Central memory CD8-positive, alpha-beta T cell (primary cell): ENCODE data around the gene ADAMTS15.
A peak's percentile ranks its signal among the peaks of the same experiment; 100 is the strongest.

ENCODE experiments used
- ATAC-seq: fragments of 150-1000 bp; cut with Tn5 transposase; replicated peaks from 2 replicates; pipeline ENCODE4 v1.10.0; 2022; ENCODE audit warnings: mild to moderate bottlenecking, moderate FRiP score, moderate number of reproducible peaks; ENCODE audit not compliant: poor library complexity, severe bottlenecking; ENCODE audit errors: extremely low read depth
- DNase-seq, 2 donors: peaks; one replicate each; pipeline ENCODE4 v3.0.0; 2021; ENCODE audit warnings: low spot score in 2 of 2
- H3K27ac Mint-ChIP-seq: one replicate; pipeline ENCODE4 v1.8.0; 2022; ENCODE audit warnings: low read depth, mild to moderate bottlenecking, moderate library complexity, mixed read lengths
- H3K27me3 Mint-ChIP-seq: one replicate; pipeline ENCODE4 v1.8.0; 2022; ENCODE audit warnings: mixed read lengths
- H3K36me3 Mint-ChIP-seq: one replicate; pipeline ENCODE4 v1.8.0; 2022; ENCODE audit warnings: mild to moderate bottlenecking, moderate library complexity, mixed read lengths; ENCODE audit not compliant: insufficient read depth
- H3K4me1 Mint-ChIP-seq: one replicate; pipeline ENCODE4 v1.8.0; 2022; ENCODE audit warnings: mixed read lengths
- H3K4me3 Mint-ChIP-seq: one replicate; pipeline ENCODE4 v1.8.0; 2022; ENCODE audit warnings: mild to moderate bottlenecking, moderate library complexity, mixed read lengths
- H3K9me3 Mint-ChIP-seq: one replicate; pipeline ENCODE4 v1.8.0; 2022; ENCODE audit warnings: mixed read lengths

The ADAMTS15 gene

DNA sequence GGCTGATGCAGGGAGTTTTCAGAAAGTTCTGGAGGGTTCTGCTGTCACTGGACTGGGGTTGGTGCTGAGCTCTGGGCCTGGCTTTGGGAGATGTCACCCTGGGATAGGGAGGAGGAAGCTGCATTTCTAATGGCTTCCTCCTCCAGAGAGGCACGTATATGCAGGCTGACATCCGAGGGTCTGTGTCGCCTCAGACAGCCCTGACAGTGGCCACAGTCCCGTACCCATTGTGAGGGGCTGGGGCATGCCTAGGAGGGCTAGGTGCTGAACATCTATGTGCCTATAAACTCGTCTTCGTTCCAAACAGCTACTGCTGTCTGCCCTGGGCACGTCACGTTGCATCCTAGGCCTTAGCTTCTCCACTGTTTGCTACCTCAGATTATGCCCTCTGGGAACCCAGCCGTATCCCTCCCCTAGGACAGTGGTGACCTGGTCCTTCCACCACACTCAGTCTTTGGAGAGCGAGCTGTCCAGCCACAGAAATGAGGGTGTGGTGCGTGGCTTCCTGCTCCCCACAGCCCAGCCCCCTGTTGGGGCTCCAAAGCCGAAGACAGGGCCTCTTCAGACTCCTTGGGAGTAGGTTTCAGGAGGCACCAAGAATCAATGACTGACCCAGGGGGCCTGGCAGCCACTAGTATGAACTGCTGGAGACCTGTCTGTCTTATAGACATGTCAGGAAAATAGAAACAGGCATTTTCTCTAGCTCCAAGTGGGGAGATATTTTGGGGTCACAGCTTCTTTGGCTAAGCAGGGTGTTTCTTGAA is 26.4 kb downstream of the ADAMTS15 start:
- ATAC-seq: no peak
- peaks cover 16% of the 10 kb centered on the region for H3K27me3 Mint-ChIP-seq
- no peak overlapping the region for H3K27ac Mint-ChIP-seq
- H3K36me3 Mint-ChIP-seq: no peaks in the 10 kb centered on the region
- DNase-seq: no peak
- H3K4me3 Mint-ChIP-seq: no peak overlapping the region
- no peaks in the 10 kb centered on the region for H3K4me1 Mint-ChIP-seq
- H3K9me3 Mint-ChIP-seq: no peaks in the 10 kb centered on the region

DNA sequence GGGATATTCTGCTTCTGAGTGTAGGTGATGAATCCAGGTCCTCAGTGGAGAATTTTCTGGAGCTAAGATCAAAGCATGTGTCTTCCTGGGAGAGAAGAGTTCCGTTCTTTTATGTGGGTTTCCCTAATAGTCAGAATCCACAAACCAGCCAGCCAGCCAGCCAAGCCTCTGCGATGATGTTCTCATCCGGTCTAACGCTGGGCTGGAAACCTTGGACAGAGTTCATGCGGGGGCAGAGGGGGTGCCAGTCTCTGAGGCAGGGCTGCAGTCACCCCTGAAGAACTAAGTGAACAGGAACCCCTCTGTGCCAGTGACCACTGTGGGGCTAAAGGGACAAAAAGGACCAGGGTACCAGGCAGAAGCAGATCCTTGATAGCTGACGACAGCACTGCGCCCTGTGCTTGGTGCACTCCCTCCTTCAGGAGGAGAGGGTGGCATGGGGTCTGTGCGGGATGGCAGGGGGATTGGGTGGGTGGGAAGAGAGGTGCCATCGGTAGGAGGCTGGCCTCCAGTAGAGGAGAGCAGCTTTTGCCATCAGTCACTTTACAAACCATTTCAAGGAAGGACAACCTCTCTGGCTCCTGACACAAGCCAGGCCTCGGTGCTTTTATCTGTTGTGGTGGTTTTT is 27.1 kb downstream of the ADAMTS15 start:
- H3K27ac Mint-ChIP-seq: no peak overlapping the region
- H3K4me3 Mint-ChIP-seq: no peak overlapping the region
- DNase-seq (no peak), ATAC-seq (no peak)
- H3K4me1 Mint-ChIP-seq: no peaks in the 10 kb centered on the region
- peaks cover 16% of the 10 kb centered on the region for H3K27me3 Mint-ChIP-seq
- no peaks in the 10 kb centered on the region for H3K9me3 Mint-ChIP-seq
- no peaks in the 10 kb centered on the region for H3K36me3 Mint-ChIP-seq

- no peaks in the 10 kb centered on the region for H3K36me3 Mint-ChIP-seq
- H3K9me3 Mint-ChIP-seq: no peaks in the 10 kb centered on the region
- peaks cover 16% of the 10 kb centered on the region for H3K27me3 Mint-ChIP-seq
- DNase-seq (peak in 1 of 2 donors; percentile 0), ATAC-seq (no peak)
- H3K27ac Mint-ChIP-seq: no peak overlapping the region
- no peaks in the 10 kb centered on the region for H3K4me1 Mint-ChIP-seq
- H3K4me3 Mint-ChIP-seq: no peak overlapping the region
These were observed 27.9 kb downstream of the ADAMTS15 start for GRCh38 chr11:130476200-130476921.

- no peaks in the 10 kb centered on the region for H3K9me3 Mint-ChIP-seq
- no peaks in the 10 kb centered on the region for H3K4me1 Mint-ChIP-seq
- H3K27me3 Mint-ChIP-seq: peaks cover 16% of the 10 kb centered on the region
- ATAC-seq: no peak
- no peak for DNase-seq
- no peak overlapping the region for H3K4me3 Mint-ChIP-seq
- H3K27ac Mint-ChIP-seq: no peak overlapping the region
- H3K36me3 Mint-ChIP-seq: no peaks in the 10 kb centered on the region
These were observed 28.6 kb downstream of the ADAMTS15 start for GRCh38 chr11:130476922-130477491.

GRCh38 chr11:130477586-130478203 is 29.2 kb downstream of the ADAMTS15 start:
- DNase-seq (no peak), ATAC-seq (no peak)
- Mint-ChIP-seq H3K9me3 (no peaks in the 10 kb centered on the region), H3K36me3 (no peaks in the 10 kb centered on the region), H3K4me1 (no peaks in the 10 kb centered on the region), H3K27ac (no peak overlapping the region), H3K4me3 (no peak overlapping the region), H3K27me3 (peaks cover 20% of the 10 kb centered on the region)

DNA sequence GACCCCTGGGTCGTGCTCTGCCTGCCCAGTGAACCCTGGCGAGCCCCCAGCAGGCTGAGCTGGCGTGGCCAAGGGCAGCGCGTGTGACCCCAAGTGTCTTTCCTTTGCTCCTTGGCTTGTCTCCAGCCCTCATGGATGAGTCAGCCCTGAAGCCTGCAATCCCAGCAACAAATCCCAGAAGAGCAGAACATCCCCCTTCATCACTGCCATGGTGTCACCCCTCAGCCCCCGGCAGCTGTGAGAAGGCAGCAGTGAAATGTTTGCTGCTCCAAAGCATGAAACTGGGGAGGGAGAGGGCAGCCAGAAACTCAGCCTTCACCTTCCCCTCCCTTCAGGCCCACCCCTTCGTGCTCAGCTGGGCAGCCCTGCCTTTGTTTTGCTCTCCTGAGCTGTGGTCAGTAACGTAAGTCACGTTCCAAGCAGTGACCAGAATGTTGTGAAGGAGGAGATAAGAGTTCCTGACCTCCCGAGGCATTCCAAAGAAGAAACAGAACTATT is 29.8 kb downstream of the ADAMTS15 start:
- Mint-ChIP-seq H3K4me1 (no peaks in the 10 kb centered on the region), H3K27ac (no peak overlapping the region), H3K9me3 (no peaks in the 10 kb centered on the region), H3K27me3 (peaks cover 25% of the 10 kb centered on the region), H3K4me3 (no peak overlapping the region), H3K36me3 (no peaks in the 10 kb centered on the region)
- ATAC-seq: no peak
- DNase-seq: no peak

DNA sequence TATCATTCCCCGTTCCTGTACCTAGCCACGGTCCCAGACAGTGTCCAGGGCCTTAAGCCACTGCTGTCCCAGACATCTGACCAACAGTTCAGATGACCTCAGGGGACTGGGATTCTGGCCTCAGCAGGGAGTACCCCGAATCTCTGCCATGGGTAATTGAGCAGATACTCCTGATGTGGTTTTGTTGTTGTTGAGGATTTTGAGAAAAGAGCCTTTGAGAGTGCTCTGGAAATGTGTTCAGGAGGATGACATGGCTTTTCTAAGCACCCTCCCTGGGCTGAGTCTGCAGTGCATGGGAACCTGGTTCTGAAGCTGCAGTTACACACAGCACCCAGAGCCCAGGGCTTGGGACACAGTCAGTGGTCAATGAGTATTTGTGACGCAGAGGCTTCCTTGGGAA is 30.4 kb downstream of the ADAMTS15 start:
- DNase-seq: no peak
- H3K4me1 Mint-ChIP-seq: no peaks in the 10 kb centered on the region

DNA sequence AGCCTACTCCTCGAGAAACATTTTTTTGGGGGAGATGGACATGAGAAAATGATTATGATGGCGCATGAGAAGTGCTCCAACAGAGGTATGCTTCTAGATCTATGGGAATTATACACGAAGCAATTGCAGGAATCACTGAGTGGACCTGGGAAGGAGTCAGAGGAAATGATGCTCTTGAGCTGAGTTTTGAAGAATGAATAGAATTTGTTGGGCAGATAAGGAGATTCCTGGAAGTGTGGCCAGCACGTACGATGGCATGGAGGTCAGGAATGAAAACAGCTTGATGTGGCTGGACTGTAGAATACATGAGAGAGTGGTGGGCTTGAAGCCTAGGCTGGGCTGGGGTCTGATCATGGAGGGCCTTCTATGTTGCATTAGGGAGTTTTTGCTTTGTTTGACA is 31.7 kb downstream of the ADAMTS15 start:
- Mint-ChIP-seq H3K4me1 (no peaks in the 10 kb centered on the region), H3K9me3 (no peaks in the 10 kb centered on the region), H3K4me3 (no peak overlapping the region), H3K27me3 (peaks cover 25% of the 10 kb centered on the region), H3K36me3 (no peaks in the 10 kb centered on the region), H3K27ac (no peak overlapping the region)
- DNase-seq (no peak), ATAC-seq (no peak)

More for the DNA sequence above, 30.4 kb downstream of the ADAMTS15 start:
- ATAC-seq: no peak
- Mint-ChIP-seq H3K36me3 (no peaks in the 10 kb centered on the region), H3K9me3 (no peaks in the 10 kb centered on the region), H3K4me3 (no peak overlapping the region), H3K27me3 (peaks cover 25% of the 10 kb centered on the region), H3K27ac (no peak overlapping the region)

DNA sequence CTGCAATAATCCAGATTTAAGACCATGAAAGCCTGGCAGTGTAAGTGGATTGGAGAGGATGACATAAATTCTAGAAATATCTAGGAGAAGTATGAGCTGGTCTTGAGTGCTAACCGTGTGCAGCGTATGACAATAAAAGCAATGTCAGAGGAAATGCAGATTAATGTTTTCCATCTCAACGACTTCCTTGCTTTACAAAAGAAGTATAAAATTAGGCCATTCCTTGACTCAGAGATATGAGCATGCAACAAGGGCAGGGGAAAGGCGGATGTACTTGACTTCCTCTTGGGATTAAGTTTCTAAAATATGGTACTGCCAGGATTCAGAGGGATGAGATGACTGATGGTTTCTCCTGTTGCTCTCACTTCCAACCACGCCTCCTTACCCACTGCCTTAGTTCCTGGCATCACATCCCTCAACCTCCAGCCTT is 32.3 kb downstream of the ADAMTS15 start:
- no peaks in the 10 kb centered on the region for H3K9me3 Mint-ChIP-seq
- H3K4me3 Mint-ChIP-seq: no peak overlapping the region
- H3K36me3 Mint-ChIP-seq: no peaks in the 10 kb centered on the region
- DNase-seq (no peak), ATAC-seq (no peak)
- H3K4me1 Mint-ChIP-seq: no peaks in the 10 kb centered on the region
- H3K27me3 Mint-ChIP-seq: peaks cover 26% of the 10 kb centered on the region
- no peak overlapping the region for H3K27ac Mint-ChIP-seq

DNA sequence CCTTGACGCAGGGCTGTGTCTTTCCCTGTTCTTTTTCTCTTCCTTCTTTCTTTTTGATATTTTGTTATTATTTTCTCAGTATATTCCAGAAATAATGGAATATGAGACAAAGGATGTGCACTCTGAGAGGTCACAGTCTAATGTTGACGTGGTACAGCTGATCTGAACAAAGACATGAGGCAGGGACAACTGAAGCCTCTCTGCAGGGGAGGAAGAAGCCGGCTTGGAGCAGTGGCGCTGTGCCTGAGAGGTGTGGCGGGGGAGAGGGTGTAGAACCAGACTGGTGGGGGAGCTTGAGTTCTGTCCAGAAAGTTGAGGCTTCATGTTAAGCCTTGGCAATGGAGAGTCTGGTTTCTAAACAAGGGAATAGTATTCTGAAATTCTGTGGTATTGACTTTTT is 34.7 kb downstream of the ADAMTS15 start:
- no peaks in the 10 kb centered on the region for H3K36me3 Mint-ChIP-seq
- DNase-seq (no peak), ATAC-seq (no peak)
- H3K4me3 Mint-ChIP-seq: no peak overlapping the region
- no peak overlapping the region for H3K27ac Mint-ChIP-seq
- no peaks in the 10 kb centered on the region for H3K4me1 Mint-ChIP-seq
- no peaks in the 10 kb centered on the region for H3K9me3 Mint-ChIP-seq
- peaks cover 17% of the 10 kb centered on the region for H3K27me3 Mint-ChIP-seq

DNA sequence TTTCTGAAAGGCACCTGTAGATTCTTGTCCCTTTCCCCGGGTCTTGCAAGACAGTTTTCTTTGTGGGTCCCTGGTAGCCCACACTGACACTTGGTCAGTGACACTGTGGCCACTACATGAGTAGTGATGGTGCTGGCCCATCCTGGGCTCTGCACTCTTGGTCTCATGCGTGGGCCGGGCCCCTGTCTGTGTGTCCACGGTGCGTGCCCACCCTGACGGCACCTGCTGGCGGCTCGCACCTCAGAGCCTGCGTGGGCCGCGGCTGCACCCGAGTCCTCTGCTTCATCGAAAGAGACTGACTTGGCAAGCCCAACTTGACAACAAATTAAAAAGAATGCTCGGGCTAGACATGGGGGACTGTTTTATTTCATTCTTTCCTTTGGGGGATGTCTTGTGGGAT is 37.5 kb downstream of the ADAMTS15 start:
- H3K27ac Mint-ChIP-seq: no peak overlapping the region
- no peak overlapping the region for H3K4me3 Mint-ChIP-seq
- ATAC-seq (no peak), DNase-seq (no peak)
- no peaks in the 10 kb centered on the region for H3K4me1 Mint-ChIP-seq
- no peaks in the 10 kb centered on the region for H3K9me3 Mint-ChIP-seq
- peaks cover 17% of the 10 kb centered on the region for H3K27me3 Mint-ChIP-seq
- no peaks in the 10 kb centered on the region for H3K36me3 Mint-ChIP-seq

DNA sequence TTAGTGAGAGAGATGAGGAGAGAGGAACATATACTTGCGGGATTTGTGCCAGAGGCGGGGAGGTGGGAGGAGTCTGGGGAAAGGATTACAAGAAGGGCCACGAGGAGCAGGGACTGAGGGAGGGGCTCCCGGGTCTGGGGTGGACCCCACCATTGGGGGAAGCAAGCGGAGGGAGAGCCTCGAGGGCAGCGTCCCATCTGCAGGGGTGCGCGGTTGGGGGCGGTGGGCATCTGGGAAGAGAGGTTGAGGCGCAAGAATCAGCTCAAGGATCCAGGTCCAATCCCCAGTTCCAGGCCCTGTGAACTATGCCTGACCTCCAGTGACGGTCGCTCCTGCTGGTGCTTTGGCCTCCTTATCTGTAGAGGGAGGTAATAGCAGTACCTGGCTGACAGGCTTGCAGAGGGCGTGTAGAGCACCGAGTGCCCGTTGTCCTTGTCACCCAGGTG is 38.0 kb downstream of the ADAMTS15 start:
- peaks cover 17% of the 10 kb centered on the region for H3K27me3 Mint-ChIP-seq
- no peak overlapping the region for H3K4me3 Mint-ChIP-seq
- no peaks in the 10 kb centered on the region for H3K36me3 Mint-ChIP-seq
- H3K9me3 Mint-ChIP-seq: no peaks in the 10 kb centered on the region
- ATAC-seq: no peak
- no peak overlapping the region for H3K27ac Mint-ChIP-seq
- DNase-seq: no peak
- H3K4me1 Mint-ChIP-seq: no peaks in the 10 kb centered on the region
